ENCODE data around the gene CHST11.

The CHST11 gene

GRCh38 chr12:104471336-104471735 lies 14.6 kb downstream of the CHST11 start:
- FAIRE-seq (no peak), DNase-seq (ENCODE audit: insufficient read length, low spot score) (no peak)
- TF ChIP-seq PAX5 (IDR thresholded peaks at IDR 0.05; ENCODE audit: insufficient read depth, low read length, severe bottlenecking) = no peak
- TF ChIP-seq POU2F2 (IDR thresholded peaks at IDR 0.05; ENCODE audit: low read depth, low read length) = no peak
- TF ChIP-seq POLR2A (IDR thresholded peaks at IDR 0.05; ENCODE audit: low read depth, low read length) = no peak
- no peak for TF ChIP-seq TAF1 (IDR thresholded peaks at IDR 0.05; ENCODE audit: low read depth, low read length)
- TF ChIP-seq SPI1 (IDR thresholded peaks at IDR 0.05; ENCODE audit: low read depth, low read length) = no peak
- no peak for TF ChIP-seq POLR2AphosphoS5 (IDR thresholded peaks at IDR 0.05; ENCODE audit: low read depth, low read length)

GRCh38 chr12:104472748-104473147 lies 16.0 kb downstream of the CHST11 start:
- TF ChIP-seq POLR2AphosphoS5 (IDR thresholded peaks at IDR 0.05; ENCODE audit: low read depth, low read length) = no peak
- DNase-seq (ENCODE audit: insufficient read length, low spot score) (no peak), FAIRE-seq (no peak)

GRCh38 chr12:104473374-104473983 lies 16.7 kb downstream of the CHST11 start:
- DNase-seq (ENCODE audit: insufficient read length, low spot score) = no peak
- peak; percentile 91 for FAIRE-seq
- TF ChIP-seq TAF1 (IDR thresholded peaks at IDR 0.05; ENCODE audit: low read depth, low read length) = no peak
- 0 out of 2 replicates have a peak, but pooled peaks have one; percentile 2 for TF ChIP-seq SPI1 (IDR thresholded peaks at IDR 0.05; ENCODE audit: low read depth, low read length)

- FAIRE-seq (no peak), DNase-seq (ENCODE audit: insufficient read length, low spot score) (no peak)
- no peak for TF ChIP-seq POLR2A (IDR thresholded peaks at IDR 0.05; ENCODE audit: low read depth, low read length)
- TF ChIP-seq POU2F2 (IDR thresholded peaks at IDR 0.05; ENCODE audit: low read depth, low read length) = no peak
- no peak for TF ChIP-seq TAF1 (IDR thresholded peaks at IDR 0.05; ENCODE audit: low read depth, low read length)
- TF ChIP-seq POLR2AphosphoS5 (IDR thresholded peaks at IDR 0.05; ENCODE audit: low read depth, low read length) = no peak
- no peak for TF ChIP-seq PAX5 (IDR thresholded peaks at IDR 0.05; ENCODE audit: insufficient read depth, low read length, severe bottlenecking)
- TF ChIP-seq SPI1 (IDR thresholded peaks at IDR 0.05; ENCODE audit: low read depth, low read length) = no peak
Observed at GRCh38 chr12:104475271-104475670, 18.5 kb downstream of the CHST11 start.

GRCh38 chr12:104477510-104478390 lies 21.0 kb downstream of the CHST11 start:
- DNase-seq (ENCODE audit: insufficient read length, low spot score) = no peak
- FAIRE-seq = no peak
- 0 out of 2 replicates have a peak, but pooled peaks have one; percentile 10 for TF ChIP-seq POLR2A (IDR thresholded peaks at IDR 0.05; ENCODE audit: low read depth, low read length)
- no peak for TF ChIP-seq POU2F2 (IDR thresholded peaks at IDR 0.05; ENCODE audit: low read depth, low read length)
- 0 out of 2 replicates have a peak, but pooled peaks have one; percentile 0 for TF ChIP-seq SPI1 (IDR thresholded peaks at IDR 0.05; ENCODE audit: low read depth, low read length)

- FAIRE-seq (peak; percentile 92), DNase-seq (ENCODE audit: insufficient read length, low spot score) (no peak)
- TF ChIP-seq POU2F2 (IDR thresholded peaks at IDR 0.05; ENCODE audit: low read depth, low read length) = no peak
- peak; percentile 98 for TF ChIP-seq SPI1 (IDR thresholded peaks at IDR 0.05; ENCODE audit: low read depth, low read length)
- TF ChIP-seq PAX5 (IDR thresholded peaks at IDR 0.05; ENCODE audit: insufficient read depth, low read length, severe bottlenecking) = no peak
- no peak for TF ChIP-seq POLR2AphosphoS5 (IDR thresholded peaks at IDR 0.05; ENCODE audit: low read depth, low read length)
- no peak for TF ChIP-seq TAF1 (IDR thresholded peaks at IDR 0.05; ENCODE audit: low read depth, low read length)
- TF ChIP-seq POLR2A (IDR thresholded peaks at IDR 0.05; ENCODE audit: low read depth, low read length) = 0 out of 2 replicates have a peak, but pooled peaks have one; percentile 27
Observed at GRCh38 chr12:104478396-104479122, 21.8 kb downstream of the CHST11 start.

- FAIRE-seq = no peak
- no peak for TF ChIP-seq POLR2AphosphoS5 (IDR thresholded peaks at IDR 0.05; ENCODE audit: low read depth, low read length)
- no peak for TF ChIP-seq TAF1 (IDR thresholded peaks at IDR 0.05; ENCODE audit: low read depth, low read length)
- no peak for TF ChIP-seq PAX5 (IDR thresholded peaks at IDR 0.05; ENCODE audit: insufficient read depth, low read length, severe bottlenecking)
- TF ChIP-seq POLR2A (IDR thresholded peaks at IDR 0.05; ENCODE audit: low read depth, low read length) = no peak
- no peak for TF ChIP-seq POU2F2 (IDR thresholded peaks at IDR 0.05; ENCODE audit: low read depth, low read length)
- no peak for TF ChIP-seq SPI1 (IDR thresholded peaks at IDR 0.05; ENCODE audit: low read depth, low read length)
- DNase-seq (ENCODE audit: insufficient read length, low spot score) = no peak
Observed at GRCh38 chr12:104479123-104479662, 22.4 kb downstream of the CHST11 start.

GRCh38 chr12:104480012-104480411 lies 23.3 kb downstream of the CHST11 start:
- no peak for DNase-seq (ENCODE audit: insufficient read length, low spot score)
- no peak for TF ChIP-seq POLR2A (IDR thresholded peaks at IDR 0.05; ENCODE audit: low read depth, low read length)
- no peak for TF ChIP-seq PAX5 (IDR thresholded peaks at IDR 0.05; ENCODE audit: insufficient read depth, low read length, severe bottlenecking)
- TF ChIP-seq POLR2AphosphoS5 (IDR thresholded peaks at IDR 0.05; ENCODE audit: low read depth, low read length) = no peak
- TF ChIP-seq POU2F2 (IDR thresholded peaks at IDR 0.05; ENCODE audit: low read depth, low read length) = no peak
- no peak for TF ChIP-seq SPI1 (IDR thresholded peaks at IDR 0.05; ENCODE audit: low read depth, low read length)
- no peak for TF ChIP-seq TAF1 (IDR thresholded peaks at IDR 0.05; ENCODE audit: low read depth, low read length)
- FAIRE-seq = no peak

GRCh38 chr12:104480826-104481440 lies 24.2 kb downstream of the CHST11 start:
- FAIRE-seq (no peak), DNase-seq (ENCODE audit: insufficient read length, low spot score) (no peak)
- no peak for TF ChIP-seq POLR2A (IDR thresholded peaks at IDR 0.05; ENCODE audit: low read depth, low read length)
- no peak for TF ChIP-seq PAX5 (IDR thresholded peaks at IDR 0.05; ENCODE audit: insufficient read depth, low read length, severe bottlenecking)
- TF ChIP-seq TAF1 (IDR thresholded peaks at IDR 0.05; ENCODE audit: low read depth, low read length) = no peak
- TF ChIP-seq POLR2AphosphoS5 (IDR thresholded peaks at IDR 0.05; ENCODE audit: low read depth, low read length) = no peak
- TF ChIP-seq POU2F2 (IDR thresholded peaks at IDR 0.05; ENCODE audit: low read depth, low read length) = no peak
- no peak for TF ChIP-seq SPI1 (IDR thresholded peaks at IDR 0.05; ENCODE audit: low read depth, low read length)
